Activated CD4-positive, CD25-positive, alpha-beta regulatory T cell treated with anti-CD3 and anti-CD28 coated beads, Interleukin-2, amount 50 U/mL, for 16 hours (primary cell): ENCODE results near the gene LCE2A.
A peak's percentile ranks its signal among the peaks of the same experiment; 100 is the strongest.
"Not testable (repeated sequence)": the region's sequence is repeated elsewhere in the genome, so short reads cannot be mapped to it uniquely, and the experiment has no call there.

Experiments used
- DNase-seq: peaks from one replicate; pipeline ENCODE4 v3.0.0-alpha.2; 2020; ENCODE audit warnings: low read depth, low spot score

The LCE2A gene

GRCh38 chr1:152697701-152698600 lies at the start of gene LCE2A:
LCE2A (plus strand) TSS chr1:152698345; CDS start chr1:152698902, 557 bp downstream.
- DNase-seq = no peak

- peak; percentile 5 for DNase-seq
Measured at GRCh38 chr1:152654110-152654509, 44.0 kb upstream of the LCE2A start.

GRCh38 chr1:152656459-152656858 lies 41.7 kb upstream of the LCE2A start:
- no peak for DNase-seq

GRCh38 chr1:152657677-152658076 lies 40.5 kb upstream of the LCE2A start:
- no peak for DNase-seq

- DNase-seq = no peak
Measured at GRCh38 chr1:152658649-152659048, 39.5 kb upstream of the LCE2A start.

GRCh38 chr1:152663098-152663497 lies 35.0 kb upstream of the LCE2A start, which contains the start of gene LCE2D:
LCE2D (plus strand) TSS chr1:152663380; CDS start chr1:152664106, 726 bp downstream.
- no peak for DNase-seq

GRCh38 chr1:152666171-152666570 lies 32.0 kb upstream of the LCE2A start:
- DNase-seq = not testable (repeated sequence)

- DNase-seq = no peak
Measured at GRCh38 chr1:152667648-152668047, 30.5 kb upstream of the LCE2A start.

- DNase-seq = no peak
Measured at GRCh38 chr1:152673016-152673415, 25.1 kb upstream of the LCE2A start.

GRCh38 chr1:152674983-152675382 lies 23.2 kb upstream of the LCE2A start, which contains the start of gene LCE2C:
LCE2C (plus strand) TSS chr1:152675279; CDS start chr1:152676016, 737 bp downstream.
- DNase-seq = not testable (repeated sequence)

- no peak for DNase-seq
Measured at GRCh38 chr1:152679459-152679858, 18.7 kb upstream of the LCE2A start.

- DNase-seq = no peak
Measured at GRCh38 chr1:152681616-152682015, 16.5 kb upstream of the LCE2A start.

GRCh38 chr1:152683846-152684245 lies 14.3 kb upstream of the LCE2A start:
- DNase-seq = no peak

- DNase-seq = not testable (repeated sequence)
Measured at GRCh38 chr1:152685823-152686222, 12.3 kb upstream of the LCE2A start, which contains the start of gene LCE2B. LCE2B (plus strand) TSS chr1:152686123; CDS start chr1:152686844, 721 bp downstream.

- no peak for DNase-seq
Measured at GRCh38 chr1:152699746-152700145, 1.6 kb downstream of the LCE2A start.

- no peak for DNase-seq
Measured at GRCh38 chr1:152707860-152708259, 9.7 kb downstream of the LCE2A start, which contains the start of gene LCE4A. LCE4A (plus strand) TSS chr1:152708160; CDS start chr1:152709076, 916 bp downstream.

GRCh38 chr1:152718238-152718637 lies 20.1 kb downstream of the LCE2A start:
- no peak for DNase-seq

- no peak for DNase-seq
Measured at GRCh38 chr1:152725261-152725660, 27.1 kb downstream of the LCE2A start.

GRCh38 chr1:152728986-152729385 lies 30.8 kb downstream of the LCE2A start:
- DNase-seq = no peak

GRCh38 chr1:152735648-152736047 lies 37.5 kb downstream of the LCE2A start:
- no peak for DNase-seq

- no peak for DNase-seq
Measured at GRCh38 chr1:152737997-152738396, 39.9 kb downstream of the LCE2A start.

- DNase-seq = no peak
Measured at GRCh38 chr1:152739841-152740240, 41.7 kb downstream of the LCE2A start.

GRCh38 chr1:152741656-152742055 lies 43.5 kb downstream of the LCE2A start:
- no peak for DNase-seq
